Caco-2 (cell line): ENCODE data around the gene HSD17B2. TPM values are rescaled to one million over a fixed set of nuclear protein-coding genes. Genes with fewer than 3 reads are reported as not detected.

ENCODE experiments used
- BruUV-seq: library from RNA; stranded (reverse); fragments of 400-500 nt; replicated peaks from 2 replicates; lab custom pipeline; 2021; lab: Mats Ljungman, UMichigan
- CTCF ChIA-PET: fragments of 300-600 bp; sonication (Branson Sonifier 250); formaldehyde crosslinking; loops from one replicate; lab custom pipeline; 2022; ENCODE audit warnings: antibody characterized with exemption; lab: Charles Lee
- POLR2A ChIA-PET: fragments of 300-600 bp; sonication (Branson Sonifier 250); formaldehyde crosslinking; loops from one replicate; lab custom pipeline; 2022; ENCODE audit warnings: antibody characterized with exemption; lab: Charles Lee
- DNase-seq, 2 experiments: peaks; one replicate each; pipeline versions ENCODE4 v3.0.0 to v3.0.0-alpha.2; 2020 to 2022
- H3K27me3 ChIP-seq: replicated peaks from 2 replicates; pipeline ENCODE4 v1.6.0; 2011; ENCODE audit warnings: low read length; ENCODE audit not compliant: control insufficient read depth, insufficient read depth
- H3K36me3 ChIP-seq: 2 replicates; pipeline ENCODE4 v1.5.1; 2011; ENCODE audit warnings: low read length; ENCODE audit not compliant: control insufficient read depth, insufficient read depth
- H3K4me1 ChIP-seq: fragments of 250-450 bp; sonication (Bioruptor Pico); 2 replicates; pipeline ENCODE4 v1.5.1; 2020; ENCODE audit warnings: mild to moderate bottlenecking
- H3K4me3 ChIP-seq: 2 replicates; pipeline ENCODE4 v1.5.1; 2011; ENCODE audit warnings: low read depth, mild to moderate bottlenecking, control low read depth, low read length
- H3K9me3 ChIP-seq: fragments of 250-450 bp; sonication (Bioruptor Pico); 2 replicates; pipeline ENCODE4 v1.5.1; 2020; ENCODE audit warnings: mild to moderate bottlenecking, moderate library complexity
- H3K27ac Mint-ChIP-seq: one replicate; pipeline ENCODE4 v1.8.0; 2022; ENCODE audit warnings: mixed read lengths; ENCODE audit not compliant: unreplicated experiment
- H3K27me3 Mint-ChIP-seq: one replicate; pipeline ENCODE4 v1.8.0; 2022; ENCODE audit warnings: mixed read lengths; ENCODE audit not compliant: insufficient read depth, unreplicated experiment
- H3K36me3 Mint-ChIP-seq: one replicate; pipeline ENCODE4 v1.8.0; 2022; ENCODE audit warnings: mild to moderate bottlenecking, mixed read lengths; ENCODE audit not compliant: insufficient read depth, unreplicated experiment
- H3K4me1 Mint-ChIP-seq: one replicate; pipeline ENCODE4 v1.8.0; 2022; ENCODE audit warnings: low read depth, mixed read lengths; ENCODE audit not compliant: unreplicated experiment
- H3K4me3 Mint-ChIP-seq: one replicate; pipeline ENCODE4 v1.8.0; 2022; ENCODE audit warnings: mild to moderate bottlenecking, moderate library complexity, mixed read lengths; ENCODE audit not compliant: unreplicated experiment
- H3K9me3 Mint-ChIP-seq: one replicate; pipeline ENCODE4 v1.8.0; 2022; ENCODE audit warnings: mixed read lengths; ENCODE audit not compliant: unreplicated experiment
- intact Hi-C: fragments of 100-400 bp; cut with micrococcal nuclease; formaldehyde crosslinking; loops from one replicate; pipeline ENCODE4 v1.10.0; 2022; ENCODE audit not compliant: unreplicated experiment
- total RNA-seq: library from RNA; stranded (reverse); gene quantifications from 2 replicates; pipeline ENCODE4 v1.2.3, GENCODE V29; 2022
- TF ChIP-seq, protein P1 (sequence below), 2 experiments: fragments of 200-600 bp in 1 of 2; IDR thresholded peaks; 1 replicate in 1 of 2; 2 replicates in 1 of 2; pipeline versions ENCODE4 v1.5.1 to v1.8.0; 2011 to 2022; ENCODE audit warnings: antibody characterized with exemption in 1 of 2, control low read depth in 1 of 2, inconsistent platforms in 1 of 2, low read depth in 1 of 2, low read length in 1 of 2, mild to moderate bottlenecking in 1 of 2, moderate library complexity in 1 of 2; ENCODE audit not compliant: insufficient read depth in 1 of 2, severe bottlenecking in 1 of 2, unreplicated experiment in 1 of 2

The HSD17B2 gene
- total RNA-seq, 1 experiment from 2014 or later = 5.1 TPM

DNA sequence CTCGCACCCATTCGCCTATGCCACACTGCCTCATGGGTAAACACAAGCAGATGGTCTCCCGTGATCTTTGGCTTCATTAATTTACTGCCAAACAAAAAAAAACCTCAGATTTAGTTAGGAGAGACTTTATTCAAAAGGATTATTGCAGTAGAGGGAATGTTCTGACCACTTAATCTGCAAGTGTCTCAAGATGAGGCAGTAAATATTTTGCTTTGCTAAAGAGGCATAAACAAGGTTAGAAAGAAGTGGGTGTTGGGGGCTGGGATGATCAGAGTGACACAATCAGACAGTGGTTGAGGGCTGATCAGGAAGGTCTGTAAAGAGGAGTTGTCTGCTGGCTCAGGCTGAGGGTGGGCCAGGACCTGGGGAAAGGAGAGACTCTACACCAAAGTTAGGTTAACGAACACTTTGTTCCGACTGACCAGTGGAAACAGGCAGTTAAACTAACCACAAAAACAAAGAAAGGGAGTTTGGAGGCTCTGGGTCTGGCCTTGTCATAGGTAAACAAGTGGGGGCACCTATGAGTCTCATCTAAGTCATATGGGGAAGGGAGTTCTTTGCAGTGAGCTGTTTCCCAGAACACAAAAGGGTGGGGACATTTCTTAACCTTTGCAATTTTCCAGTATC is 28.5 kb downstream of the HSD17B2 start:
- DNase-seq = no peak
- BruUV-seq = no TSS peak
- ChIA-PET POLR2A (no interaction called here), CTCF (no interaction called here)
- no peaks in the 10 kb centered on the region; the same call in none of the 2 replicates for H3K27me3 ChIP-seq
- H3K9me3 ChIP-seq = no peaks in the 10 kb centered on the region
- Mint-ChIP-seq H3K9me3 (peaks cover 9% of the 10 kb centered on the region), H3K4me3 (no peak overlapping the region), H3K36me3 (no peaks in the 10 kb centered on the region), H3K27me3 (no peaks in the 10 kb centered on the region), H3K27ac (no peak overlapping the region), H3K4me1 (peaks cover 20% of the 10 kb centered on the region)
- TF ChIP-seq, protein P1, sequence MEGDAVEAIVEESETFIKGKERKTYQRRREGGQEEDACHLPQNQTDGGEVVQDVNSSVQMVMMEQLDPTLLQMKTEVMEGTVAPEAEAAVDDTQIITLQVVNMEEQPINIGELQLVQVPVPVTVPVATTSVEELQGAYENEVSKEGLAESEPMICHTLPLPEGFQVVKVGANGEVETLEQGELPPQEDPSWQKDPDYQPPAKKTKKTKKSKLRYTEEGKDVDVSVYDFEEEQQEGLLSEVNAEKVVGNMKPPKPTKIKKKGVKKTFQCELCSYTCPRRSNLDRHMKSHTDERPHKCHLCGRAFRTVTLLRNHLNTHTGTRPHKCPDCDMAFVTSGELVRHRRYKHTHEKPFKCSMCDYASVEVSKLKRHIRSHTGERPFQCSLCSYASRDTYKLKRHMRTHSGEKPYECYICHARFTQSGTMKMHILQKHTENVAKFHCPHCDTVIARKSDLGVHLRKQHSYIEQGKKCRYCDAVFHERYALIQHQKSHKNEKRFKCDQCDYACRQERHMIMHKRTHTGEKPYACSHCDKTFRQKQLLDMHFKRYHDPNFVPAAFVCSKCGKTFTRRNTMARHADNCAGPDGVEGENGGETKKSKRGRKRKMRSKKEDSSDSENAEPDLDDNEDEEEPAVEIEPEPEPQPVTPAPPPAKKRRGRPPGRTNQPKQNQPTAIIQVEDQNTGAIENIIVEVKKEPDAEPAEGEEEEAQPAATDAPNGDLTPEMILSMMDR (IDR thresholded peaks at IDR 0.05; ENCODE audit: insufficient read depth in 1 of 2, low read depth in 1 of 2, low read length in 1 of 2, severe bottlenecking in 1 of 2, unreplicated experiment in 1 of 2) = no peak
- H3K4me3 ChIP-seq = no peak overlapping the region
- peaks cover 23% of the 10 kb centered on the region for H3K4me1 ChIP-seq
- peaks cover 4% of the 10 kb centered on the region for H3K36me3 ChIP-seq
- intact Hi-C loops = no loop called here

DNA sequence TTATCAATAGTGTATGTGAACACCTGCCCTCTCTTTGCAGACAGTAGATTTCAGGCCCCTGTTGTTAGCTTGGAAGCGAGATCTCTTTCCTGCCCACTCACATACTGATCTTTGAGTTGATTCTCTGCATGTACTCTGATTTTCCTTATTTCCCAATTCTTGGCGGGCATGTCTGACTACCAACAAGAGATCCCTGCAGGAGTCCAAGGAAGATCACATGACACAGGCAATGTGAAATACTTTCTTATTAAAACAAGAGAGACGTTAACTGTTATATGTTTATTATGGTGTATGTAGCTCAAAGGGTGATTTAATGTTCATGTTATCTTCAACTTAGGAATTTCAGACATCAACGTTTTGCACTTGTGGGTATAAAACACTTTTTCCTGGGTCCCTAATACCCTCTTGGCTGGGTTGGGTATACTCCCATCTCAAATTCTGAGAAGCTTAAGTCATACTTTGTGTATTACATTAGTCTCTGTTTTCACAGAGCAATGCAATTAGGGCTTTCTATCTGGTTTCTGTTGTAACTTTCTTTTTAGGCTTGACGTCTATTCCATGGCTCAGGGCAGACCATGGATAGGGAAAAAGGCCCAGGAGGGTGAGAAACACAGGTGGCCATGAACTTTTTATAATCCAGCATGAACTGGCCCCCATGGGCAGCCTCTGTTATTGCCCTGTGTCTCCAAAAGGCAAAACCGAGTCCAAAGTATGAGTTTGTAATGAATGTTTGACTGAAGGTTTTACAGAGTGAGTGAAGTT is 32.2 kb downstream of the HSD17B2 start:
- no TSS peak for BruUV-seq

DNA sequence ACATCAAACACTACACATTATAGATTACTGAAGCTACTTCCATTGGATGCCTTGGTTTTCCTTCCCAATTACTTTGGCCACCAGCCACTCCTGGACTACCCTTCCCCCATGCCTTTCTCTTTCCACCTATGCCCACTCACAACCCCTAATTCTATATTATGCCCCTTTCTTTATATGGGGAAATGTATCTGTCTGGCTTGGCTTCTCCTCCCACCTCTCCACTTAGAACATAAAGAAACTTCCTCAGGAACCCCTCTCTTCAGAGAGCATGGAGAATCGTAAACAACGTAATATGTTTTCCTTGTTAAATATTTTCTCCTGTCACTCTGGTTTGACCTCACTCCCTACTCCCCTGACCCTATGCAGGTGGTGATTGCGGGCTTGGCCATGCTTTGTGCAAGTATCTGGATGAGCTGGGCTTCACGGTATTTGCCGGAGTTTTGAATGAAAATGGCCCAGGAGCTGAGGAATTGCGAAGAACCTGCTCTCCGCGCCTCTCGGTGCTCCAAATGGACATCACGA is 32.8 kb downstream of the HSD17B2 start:
- intact Hi-C loops = no loop called here
- H3K4me3 Mint-ChIP-seq = no peak overlapping the region
- CTCF ChIA-PET = no interaction called here
- H3K4me1 Mint-ChIP-seq = no peaks in the 10 kb centered on the region
- Histone ChIP-seq H3K36me3 (peaks cover 4% of the 10 kb centered on the region), H3K4me1 (no peaks in the 10 kb centered on the region), H3K4me3 (no peak overlapping the region), H3K27me3 (no peaks in the 10 kb centered on the region; the same call in none of the 2 replicates), H3K9me3 (no peaks in the 10 kb centered on the region)
- no peak for DNase-seq
- POLR2A ChIA-PET = no interaction called here
- H3K27ac Mint-ChIP-seq = no peak overlapping the region
- TF ChIP-seq, protein P1 (IDR thresholded peaks at IDR 0.05; ENCODE audit: insufficient read depth in 1 of 2, low read depth in 1 of 2, low read length in 1 of 2, severe bottlenecking in 1 of 2, unreplicated experiment in 1 of 2) = no peak
- no peaks in the 10 kb centered on the region for H3K27me3 Mint-ChIP-seq
- no TSS peak for BruUV-seq
- H3K36me3 Mint-ChIP-seq = no peaks in the 10 kb centered on the region
- peaks cover 9% of the 10 kb centered on the region for H3K9me3 Mint-ChIP-seq

More for the DNA sequence above, 32.2 kb downstream of the HSD17B2 start:
- Mint-ChIP-seq H3K4me1 (no peaks in the 10 kb centered on the region), H3K27me3 (no peaks in the 10 kb centered on the region), H3K36me3 (no peaks in the 10 kb centered on the region), H3K4me3 (no peak overlapping the region), H3K27ac (no peak overlapping the region), H3K9me3 (peaks cover 9% of the 10 kb centered on the region)
- TF ChIP-seq, protein P1 (IDR thresholded peaks at IDR 0.05; ENCODE audit: insufficient read depth in 1 of 2, low read depth in 1 of 2, low read length in 1 of 2, severe bottlenecking in 1 of 2, unreplicated experiment in 1 of 2) = no peak
- peaks cover 4% of the 10 kb centered on the region for H3K36me3 ChIP-seq
- no peak overlapping the region for H3K4me3 ChIP-seq
- H3K4me1 ChIP-seq = no peaks in the 10 kb centered on the region
- CTCF ChIA-PET = no interaction called here
- POLR2A ChIA-PET = no interaction called here
- no peak for DNase-seq
- no peaks in the 10 kb centered on the region; the same call in none of the 2 replicates for H3K27me3 ChIP-seq
- intact Hi-C loops = no loop called here
- no peaks in the 10 kb centered on the region for H3K9me3 ChIP-seq
